WTC11 (cell line): Measurements from ENCODE around the gene CUL4A. TPM values are rescaled to one million over a fixed set of nuclear protein-coding genes. Genes with fewer than 3 reads are reported as not detected.

Source experiments
- ATAC-seq: fragments of 200-7000 bp; cut with Tn5 transposase; 2 replicates; pipeline ENCODE4 v1.10.0; 2021; ENCODE audit warnings: mild to moderate bottlenecking, moderate library complexity
- CTCF ChIA-PET: fragments of 300-600 bp; sonication (Branson Sonifier 250); formaldehyde crosslinking; loops from one replicate; lab custom pipeline; 2021; ENCODE audit warnings: antibody characterized with exemption; lab: Charles Lee
- POLR2A ChIA-PET: fragments of 350-600 bp; sonication (Branson Sonifier 250); formaldehyde crosslinking; loops from one replicate; lab custom pipeline; 2021; ENCODE audit warnings: antibody characterized with exemption; lab: Charles Lee
- DNase-seq: peaks from one replicate; pipeline ENCODE4 v3.0.0; 2021; ENCODE audit warnings: low spot score
- H3K27ac Mint-ChIP-seq: 2 replicates; pipeline ENCODE4 v1.8.0; 2021; ENCODE audit warnings: mixed read lengths
- H3K27me3 Mint-ChIP-seq: 2 replicates; pipeline ENCODE4 v1.8.0; 2021; ENCODE audit warnings: low read depth, mild to moderate bottlenecking, moderate library complexity, mixed read lengths
- H3K36me3 Mint-ChIP-seq: 2 replicates; pipeline ENCODE4 v1.8.0; 2021; ENCODE audit warnings: mixed read lengths
- H3K4me1 Mint-ChIP-seq: 2 replicates; pipeline ENCODE4 v1.8.0; 2022; ENCODE audit warnings: mixed read lengths
- H3K4me3 Mint-ChIP-seq: 2 replicates; pipeline ENCODE4 v1.8.0; 2021; ENCODE audit warnings: mild to moderate bottlenecking, moderate library complexity, mixed read lengths
- H3K9me3 Mint-ChIP-seq: 2 replicates; pipeline ENCODE4 v1.8.0; 2021; ENCODE audit warnings: mixed read lengths
- AR ChIP-seq: fragments of 250-450 bp; sonication (Bioruptor Pico); IDR thresholded peaks from 2 replicates; pipeline ENCODE4 v1.9.0; 2021; ENCODE audit warnings: mild to moderate bottlenecking
- E2F5 ChIP-seq: sonication (generic); formaldehyde crosslinking; IDR thresholded peaks from 2 replicates; pipeline ENCODE4 v1.8.1; 2022; ENCODE audit warnings: mild to moderate bottlenecking, moderate library complexity, missing genetic modification reagents
- ELF4 ChIP-seq: sonication (generic); formaldehyde crosslinking; IDR thresholded peaks from 2 replicates; pipeline ENCODE4 v1.8.1; 2022; ENCODE audit warnings: low read depth, mild to moderate bottlenecking, moderate library complexity, missing genetic modification reagents
- ETV6 ChIP-seq: sonication (generic); formaldehyde crosslinking; IDR thresholded peaks from 2 replicates; pipeline ENCODE4 v1.8.1; 2022; ENCODE audit warnings: mild to moderate bottlenecking, missing genetic modification reagents
- MAX ChIP-seq: sonication (generic); formaldehyde crosslinking; IDR thresholded peaks from 2 replicates; pipeline ENCODE4 v1.8.0; 2022; ENCODE audit warnings: mild to moderate bottlenecking, missing genetic modification reagents
- NR3C1 ChIP-seq: sonication (generic); formaldehyde crosslinking; conservative IDR thresholded peaks from 2 replicates; pipeline ENCODE4 v1.8.1; 2023; ENCODE audit warnings: low read depth, mild to moderate bottlenecking, missing genetic modification reagents
- PRDM15 ChIP-seq: sonication (generic); formaldehyde crosslinking; IDR thresholded peaks from 2 replicates; pipeline ENCODE4 v1.8.0; 2022; ENCODE audit warnings: missing genetic modification reagents
- TCF7 ChIP-seq: sonication (generic); formaldehyde crosslinking; IDR thresholded peaks from 2 replicates; pipeline ENCODE4 v1.8.0; 2022; ENCODE audit warnings: mild to moderate bottlenecking, low read depth, missing genetic modification reagents, moderate library complexity
- ZMAT4 ChIP-seq: fragments of 250-450 bp; sonication (Bioruptor Pico); IDR thresholded peaks from 2 replicates; pipeline ENCODE4 v1.9.0; 2021; ENCODE audit warnings: mild to moderate bottlenecking
- ZNF121 ChIP-seq: sonication (generic); formaldehyde crosslinking; IDR thresholded peaks from 2 replicates; pipeline ENCODE4 v1.8.0; 2023; ENCODE audit warnings: missing genetic modification reagents
- ZNF219 ChIP-seq: sonication (generic); formaldehyde crosslinking; IDR thresholded peaks from 2 replicates; pipeline ENCODE4 v1.8.0; 2023; ENCODE audit warnings: missing genetic modification reagents, mild to moderate bottlenecking, borderline replicate concordance
- ZNF317 ChIP-seq: sonication (generic); formaldehyde crosslinking; IDR thresholded peaks from 2 replicates; pipeline ENCODE4 v1.8.1; 2023; ENCODE audit warnings: low read depth, mild to moderate bottlenecking, moderate library complexity, missing genetic modification reagents, borderline replicate concordance
- ZNF396 ChIP-seq: fragments of 250-450 bp; sonication (Bioruptor Pico); IDR thresholded peaks from 2 replicates; pipeline ENCODE4 v1.8.0; 2021; ENCODE audit warnings: mild to moderate bottlenecking, moderate library complexity, borderline replicate concordance
- ZNF416 ChIP-seq: fragments of 250-450 bp; sonication (Bioruptor Pico); IDR thresholded peaks from 2 replicates; pipeline ENCODE4 v1.9.0; 2021; ENCODE audit warnings: mild to moderate bottlenecking, inconsistent platforms
- total RNA-seq: library from RNA; stranded (reverse); gene quantifications from 3 replicates; pipeline ENCODE4 v1.2.3, GENCODE V29; 2021
- TF ChIP-seq, protein P1 (sequence below): fragments of 200-600 bp; IDR thresholded peaks from 2 replicates; pipeline ENCODE4 v1.8.0; 2022; ENCODE audit warnings: antibody characterized with exemption
- TF ChIP-seq, protein P2 (sequence below): fragments of 250-450 bp; sonication (Bioruptor Pico); IDR thresholded peaks from 2 replicates; pipeline ENCODE4 v2.1.2; 2022; ENCODE audit warnings: mild to moderate bottlenecking, moderate library complexity

The CUL4A gene
- total RNA-seq, 1 experiment from 2014 or later = 99.9 TPM

DNA sequence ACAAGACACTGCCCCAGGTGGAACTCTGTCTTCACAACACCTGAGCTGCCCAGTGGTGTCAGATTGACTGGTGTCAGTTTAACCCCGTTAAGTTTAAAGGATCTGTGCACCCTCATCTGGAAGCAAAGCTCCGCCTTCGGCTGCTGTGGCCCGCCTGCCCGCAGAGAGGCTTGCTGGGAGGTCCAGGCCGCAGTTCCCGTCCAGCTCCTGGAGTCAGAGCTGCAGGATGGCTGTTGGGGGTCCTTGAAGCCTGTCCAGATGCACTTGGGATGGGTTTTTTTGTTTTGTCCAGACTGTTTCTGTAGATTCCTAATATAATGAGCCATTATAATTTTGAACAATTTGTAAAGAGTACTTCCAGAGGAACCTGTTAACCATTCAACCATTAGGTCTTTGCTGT, 16.1 kb downstream of the CUL4A start:
- no peaks in the 10 kb centered on the region for H3K27me3 Mint-ChIP-seq
- ATAC-seq = no peak
- ChIA-PET POLR2A (no interaction called here), CTCF (interaction anchor here (0.7 to 1.2 kb wide), 2 partner anchors 13 to 283 kb away, joined by 4 to 5 read pairs; no protein-coding TSS in a partner anchor)
- H3K4me3 Mint-ChIP-seq = no peak overlapping the region
- no peaks in the 10 kb centered on the region for H3K4me1 Mint-ChIP-seq
- no peak for TF ChIP-seq ETV6 (CRISPR knock-in tag)
- no peak for TF ChIP-seq ZNF317 (CRISPR knock-in tag)
- TF ChIP-seq TCF7 (CRISPR knock-in tag) = no peak
- TF ChIP-seq PRDM15 (CRISPR knock-in tag) = no peak
- no peak for TF ChIP-seq ZNF396
- no peak for TF ChIP-seq ZNF121
- TF ChIP-seq ZMAT4 (CRISPR knock-in tag) = no peak
- TF ChIP-seq, protein P1, sequence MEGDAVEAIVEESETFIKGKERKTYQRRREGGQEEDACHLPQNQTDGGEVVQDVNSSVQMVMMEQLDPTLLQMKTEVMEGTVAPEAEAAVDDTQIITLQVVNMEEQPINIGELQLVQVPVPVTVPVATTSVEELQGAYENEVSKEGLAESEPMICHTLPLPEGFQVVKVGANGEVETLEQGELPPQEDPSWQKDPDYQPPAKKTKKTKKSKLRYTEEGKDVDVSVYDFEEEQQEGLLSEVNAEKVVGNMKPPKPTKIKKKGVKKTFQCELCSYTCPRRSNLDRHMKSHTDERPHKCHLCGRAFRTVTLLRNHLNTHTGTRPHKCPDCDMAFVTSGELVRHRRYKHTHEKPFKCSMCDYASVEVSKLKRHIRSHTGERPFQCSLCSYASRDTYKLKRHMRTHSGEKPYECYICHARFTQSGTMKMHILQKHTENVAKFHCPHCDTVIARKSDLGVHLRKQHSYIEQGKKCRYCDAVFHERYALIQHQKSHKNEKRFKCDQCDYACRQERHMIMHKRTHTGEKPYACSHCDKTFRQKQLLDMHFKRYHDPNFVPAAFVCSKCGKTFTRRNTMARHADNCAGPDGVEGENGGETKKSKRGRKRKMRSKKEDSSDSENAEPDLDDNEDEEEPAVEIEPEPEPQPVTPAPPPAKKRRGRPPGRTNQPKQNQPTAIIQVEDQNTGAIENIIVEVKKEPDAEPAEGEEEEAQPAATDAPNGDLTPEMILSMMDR = no peak
- TF ChIP-seq NR3C1 = no peak
- TF ChIP-seq ZNF416 (CRISPR knock-in tag) = no peak
- TF ChIP-seq AR (CRISPR knock-in tag) = no peak
- TF ChIP-seq, protein P2, sequence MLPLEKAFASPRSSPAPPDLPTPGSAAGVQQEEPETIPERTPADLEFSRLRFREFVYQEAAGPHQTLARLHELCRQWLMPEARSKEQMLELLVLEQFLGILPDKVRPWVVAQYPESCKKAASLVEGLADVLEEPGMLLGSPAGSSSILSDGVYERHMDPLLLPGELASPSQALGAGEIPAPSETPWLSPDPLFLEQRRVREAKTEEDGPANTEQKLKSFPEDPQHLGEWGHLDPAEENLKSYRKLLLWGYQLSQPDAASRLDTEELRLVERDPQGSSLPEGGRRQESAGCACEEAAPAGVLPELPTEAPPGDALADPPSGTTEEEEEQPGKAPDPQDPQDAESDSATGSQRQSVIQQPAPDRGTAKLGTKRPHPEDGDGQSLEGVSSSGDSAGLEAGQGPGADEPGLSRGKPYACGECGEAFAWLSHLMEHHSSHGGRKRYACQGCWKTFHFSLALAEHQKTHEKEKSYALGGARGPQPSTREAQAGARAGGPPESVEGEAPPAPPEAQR (CRISPR knock-in tag) = no peak
- TF ChIP-seq MAX (CRISPR knock-in tag) = no peak
- no peak for TF ChIP-seq E2F5 (CRISPR knock-in tag)
- no peak for TF ChIP-seq ZNF219 (CRISPR knock-in tag)
- TF ChIP-seq ELF4 (CRISPR knock-in tag) = no peak
- no peak for DNase-seq
- peaks cover 87% of the 10 kb centered on the region for H3K36me3 Mint-ChIP-seq
- no peak overlapping the region for H3K27ac Mint-ChIP-seq
- H3K9me3 Mint-ChIP-seq = no peaks in the 10 kb centered on the region
